H9 (cell line): Measurements from ENCODE around the gene C16orf95. TPM values are rescaled to one million over a fixed set of nuclear protein-coding genes. Genes with fewer than 3 reads are reported as not detected.
"Not testable (repeated sequence)": the region's sequence is repeated elsewhere in the genome, so short reads cannot be mapped to it uniquely, and the experiment has no call there.

Experiments
- DNase-seq: peaks from one replicate; pipeline ENCODE4 v3.0.0-alpha.2; 2017
- H2AFZ ChIP-seq: one replicate; pipeline ENCODE4 v1.6.1; 2013; ENCODE audit warnings: mild to moderate bottlenecking, low read length, control low read depth, moderate library complexity
- H2AK5ac ChIP-seq: 2 replicates; pipeline ENCODE4 v1.6.1; 2013; ENCODE audit warnings: low read length, control low read depth, mixed read lengths; ENCODE audit not compliant: insufficient read length
- H2BK120ac ChIP-seq: one replicate; pipeline ENCODE4 v1.6.1; 2013; ENCODE audit warnings: low read depth, mild to moderate bottlenecking, low read length, control low read depth, inconsistent platforms; ENCODE audit not compliant: poor library complexity, severe bottlenecking
- H2BK12ac ChIP-seq: 2 replicates; pipeline ENCODE4 v1.6.1; 2013; ENCODE audit warnings: low read length, control low read depth, mixed read lengths, low read depth; ENCODE audit not compliant: insufficient read length
- H2BK15ac ChIP-seq: 2 replicates; pipeline ENCODE4 v1.6.1; 2013; ENCODE audit warnings: low read depth, low read length, control low read depth
- H2BK20ac ChIP-seq: one replicate; pipeline ENCODE4 v1.6.1; 2013; ENCODE audit warnings: low read depth, mild to moderate bottlenecking, low read length, control low read depth, inconsistent platforms; ENCODE audit not compliant: poor library complexity, severe bottlenecking
- H2BK5ac ChIP-seq: 2 replicates; pipeline ENCODE4 v1.6.1; 2013; ENCODE audit warnings: low read length, control low read depth, mixed read lengths; ENCODE audit not compliant: insufficient read length
- H3K14ac ChIP-seq: 2 replicates; pipeline ENCODE4 v1.6.1; 2013; ENCODE audit warnings: low read length, control low read depth; ENCODE audit not compliant: insufficient read depth
- H3K18ac ChIP-seq: 2 replicates; pipeline ENCODE4 v1.6.1; 2013; ENCODE audit warnings: low read depth, mild to moderate bottlenecking, mixed read lengths, low read length, control low read depth; ENCODE audit not compliant: insufficient read length
- H3K23ac ChIP-seq: 2 replicates; pipeline ENCODE4 v1.6.1; 2013; ENCODE audit warnings: low read length, control low read depth, mixed read lengths, low read depth; ENCODE audit not compliant: insufficient read length
- H3K23me2 ChIP-seq: 2 replicates; pipeline ENCODE4 v1.6.1; 2013; ENCODE audit warnings: low read depth, mild to moderate bottlenecking, mixed read lengths, low read length, control low read depth; ENCODE audit not compliant: insufficient read length, poor library complexity, severe bottlenecking
- H3K27ac ChIP-seq: 2 replicates; pipeline ENCODE4 v1.5.1; 2013; ENCODE audit warnings: low read length, control low read depth, mixed read lengths, low read depth; ENCODE audit not compliant: insufficient read length
- H3K27me3 ChIP-seq: 2 replicates; pipeline ENCODE4 v1.6.1; 2013; ENCODE audit warnings: low read length, control low read depth, inconsistent platforms; ENCODE audit not compliant: insufficient read depth
- H3K4ac ChIP-seq: 2 replicates; pipeline ENCODE4 v1.6.1; 2013; ENCODE audit warnings: low read depth, mild to moderate bottlenecking, control low read depth, inconsistent platforms, low read length, moderate library complexity
- H3K4me1 ChIP-seq: 2 replicates; pipeline ENCODE4 v1.6.1; 2013; ENCODE audit warnings: low read length, control low read depth, inconsistent platforms; ENCODE audit not compliant: insufficient read depth
- H3K4me2 ChIP-seq: 2 replicates; pipeline ENCODE4 v1.6.1; 2013; ENCODE audit warnings: low read length, control low read depth, mixed read lengths; ENCODE audit not compliant: insufficient read length, insufficient read depth
- H3K56ac ChIP-seq: 2 replicates; pipeline ENCODE4 v1.6.1; 2013; ENCODE audit warnings: low read depth, mild to moderate bottlenecking, mixed read lengths, low read length, control low read depth; ENCODE audit not compliant: insufficient read length
- H3K79me1 ChIP-seq: 2 replicates; pipeline ENCODE4 v1.6.1; 2013; ENCODE audit warnings: low read depth, mild to moderate bottlenecking, moderate library complexity, low read length, control low read depth, inconsistent platforms; ENCODE audit not compliant: insufficient read depth, poor library complexity, severe bottlenecking
- H3K79me2 ChIP-seq: 2 replicates; pipeline ENCODE4 v1.6.1; 2013; ENCODE audit warnings: low read length, control low read depth, inconsistent platforms; ENCODE audit not compliant: insufficient read depth
- H3K9ac ChIP-seq: 2 replicates; pipeline ENCODE4 v1.6.1; 2013; ENCODE audit warnings: low read length, control low read depth, mixed read lengths; ENCODE audit not compliant: insufficient read length; ENCODE audit errors: extremely low read depth
- H3K9me3 ChIP-seq: one replicate; pipeline ENCODE4 v1.6.1; 2013; ENCODE audit warnings: low read depth, low read length, inconsistent platforms; ENCODE audit not compliant: control insufficient read depth
- H3T11ph ChIP-seq: one replicate; pipeline ENCODE4 v1.6.1; 2013; ENCODE audit warnings: mild to moderate bottlenecking, low read length, control low read depth, inconsistent platforms
- H4K20me1 ChIP-seq: one replicate; pipeline ENCODE4 v1.6.1; 2013; ENCODE audit not compliant: control insufficient read depth, insufficient read length, insufficient read depth
- H4K5ac ChIP-seq: 2 replicates; pipeline ENCODE4 v1.6.1; 2013; ENCODE audit warnings: low read depth, mild to moderate bottlenecking, mixed read lengths, low read length, control low read depth; ENCODE audit not compliant: insufficient read length
- H4K8ac ChIP-seq: replicated peaks from 2 replicates; pipeline ENCODE4 v1.6.1; 2013; ENCODE audit warnings: low read length, control low read depth, mixed read lengths, low read depth; ENCODE audit not compliant: insufficient read length
- H4K91ac ChIP-seq: 2 replicates; pipeline ENCODE4 v1.6.1; 2013; ENCODE audit warnings: low read depth, mild to moderate bottlenecking, moderate library complexity, mixed read lengths, low read length, control low read depth; ENCODE audit not compliant: insufficient read length
- H3K27ac Mint-ChIP-seq, 3 experiments: 2 replicates in 2 of 3; 3 replicates in 1 of 3; pipeline ENCODE4 v1.8.0; 2020 to 2021; ENCODE audit warnings: mixed read lengths in 3 of 3, mild to moderate bottlenecking in 1 of 3, moderate library complexity in 1 of 3
- H3K27me3 Mint-ChIP-seq: 2 replicates; pipeline ENCODE4 v1.8.0; 2021; ENCODE audit warnings: low read depth, mild to moderate bottlenecking, moderate library complexity, mixed read lengths
- H3K36me3 Mint-ChIP-seq, 3 experiments: 2 replicates in 2 of 3; 3 replicates in 1 of 3; pipeline ENCODE4 v1.8.0; 2020 to 2021; ENCODE audit warnings: low read depth in 3 of 3, mixed read lengths in 3 of 3; ENCODE audit not compliant: insufficient read depth in 1 of 3
- H3K4me1 Mint-ChIP-seq, 2 experiments: 2 replicates each; pipeline ENCODE4 v1.8.0; 2020; ENCODE audit warnings: mixed read lengths in 2 of 2
- H3K4me3 Mint-ChIP-seq, 2 experiments: 2 replicates in 1 of 2; 3 replicates in 1 of 2; pipeline ENCODE4 v1.8.0; 2020 to 2021; ENCODE audit warnings: mild to moderate bottlenecking in 2 of 2, mixed read lengths in 2 of 2, moderate library complexity in 1 of 2
- H3K9me3 Mint-ChIP-seq, 2 experiments: 2 replicates in 1 of 2; 3 replicates in 1 of 2; pipeline ENCODE4 v1.8.0; 2020; ENCODE audit warnings: mild to moderate bottlenecking in 2 of 2, mixed read lengths in 2 of 2, moderate library complexity in 1 of 2
- WGBS: extraction: QIAGEN DNeasy Blood & Tissue Kit; methylation state at CpG from one replicate; pipeline ENCODE4 v1.1.7; 2013; ENCODE audit warnings: missing lambda C conversion rate, low lambda C conversion rate, mixed read lengths; ENCODE audit not compliant: insufficient read length; ENCODE audit errors: extremely low coverage; 5-methylcytosine and 5-hydroxymethylcytosine counted together
- total RNA-seq: library from RNA; stranded (reverse); gene quantifications from 2 replicates; pipeline ENCODE4 v1.2.1, GENCODE V29; 2021
- TF ChIP-seq, protein P1 (sequence below): fragments of 200-600 bp; sonication (generic); conservative IDR thresholded peaks from 3 replicates; pipeline ENCODE4 v1.8.0; 2021; ENCODE audit warnings: antibody characterized with exemption, mild to moderate bottlenecking

The C16orf95 gene
- total RNA-seq, 1 experiment from 2014 or later: 5.6 TPM

DNA sequence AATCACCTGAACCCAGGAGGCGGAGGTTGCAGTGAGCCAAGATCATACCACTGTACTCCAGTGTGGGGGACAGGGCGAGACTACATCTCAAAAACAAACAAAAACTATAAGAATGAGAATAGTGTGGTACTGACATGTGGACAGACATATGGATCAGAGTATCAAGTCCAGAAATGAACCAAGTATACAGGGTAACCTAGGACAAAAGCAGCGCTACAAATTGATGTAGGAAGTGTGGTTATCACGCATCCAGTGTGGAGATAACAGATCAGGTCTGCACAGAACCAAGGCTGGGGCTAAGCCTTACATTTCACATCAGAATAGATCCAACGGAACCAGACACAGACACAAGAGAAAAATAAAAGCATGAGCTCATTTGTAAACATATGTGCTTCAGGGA is 23.0 kb upstream of the C16orf95 start:
- DNase-seq: no peak
- Histone ChIP-seq H3K4me1 (no peaks in the 10 kb centered on the region; the same call in 1 of the 2 replicates), H3K4me2 (no peak overlapping the region), H3K14ac (no peak overlapping the region), H3K27me3 (no peaks in the 10 kb centered on the region), H3K56ac (no peak overlapping the region), H2BK15ac (no peak overlapping the region), H2BK120ac (no peak overlapping the region), H3K79me2 (no peaks in the 10 kb centered on the region), H3K79me1 (no peaks in the 10 kb centered on the region), H3K4ac (no peak overlapping the region), H2AK5ac (no peak overlapping the region), H3K9ac (no peak overlapping the region), H4K20me1 (no peaks in the 10 kb centered on the region), H3K23me2 (no peaks in the 10 kb centered on the region), H4K91ac (no peak overlapping the region), H2AFZ (no peak overlapping the region), H3K18ac (no peak overlapping the region), H3K27ac (no peak overlapping the region), H4K8ac (no peak overlapping the region), H2BK12ac (no peak overlapping the region), H3K9me3 (no peaks in the 10 kb centered on the region), H2BK20ac (no peak overlapping the region), H4K5ac (no peak overlapping the region), H3T11ph (no peak overlapping the region), H2BK5ac (no peak overlapping the region), H3K23ac (no peak overlapping the region)
- H3K27me3 Mint-ChIP-seq: no peaks in the 10 kb centered on the region
- no peak overlapping the region for H3K4me3 Mint-ChIP-seq
- H3K9me3 Mint-ChIP-seq: no peaks in the 10 kb centered on the region
- H3K36me3 Mint-ChIP-seq: peaks cover 13 to 28% (median 17%) of the 10 kb centered on the region in 3 experiments; a peak in 6 of 7 replicates
- no peak overlapping the region for H3K27ac Mint-ChIP-seq
- TF ChIP-seq, protein P1, sequence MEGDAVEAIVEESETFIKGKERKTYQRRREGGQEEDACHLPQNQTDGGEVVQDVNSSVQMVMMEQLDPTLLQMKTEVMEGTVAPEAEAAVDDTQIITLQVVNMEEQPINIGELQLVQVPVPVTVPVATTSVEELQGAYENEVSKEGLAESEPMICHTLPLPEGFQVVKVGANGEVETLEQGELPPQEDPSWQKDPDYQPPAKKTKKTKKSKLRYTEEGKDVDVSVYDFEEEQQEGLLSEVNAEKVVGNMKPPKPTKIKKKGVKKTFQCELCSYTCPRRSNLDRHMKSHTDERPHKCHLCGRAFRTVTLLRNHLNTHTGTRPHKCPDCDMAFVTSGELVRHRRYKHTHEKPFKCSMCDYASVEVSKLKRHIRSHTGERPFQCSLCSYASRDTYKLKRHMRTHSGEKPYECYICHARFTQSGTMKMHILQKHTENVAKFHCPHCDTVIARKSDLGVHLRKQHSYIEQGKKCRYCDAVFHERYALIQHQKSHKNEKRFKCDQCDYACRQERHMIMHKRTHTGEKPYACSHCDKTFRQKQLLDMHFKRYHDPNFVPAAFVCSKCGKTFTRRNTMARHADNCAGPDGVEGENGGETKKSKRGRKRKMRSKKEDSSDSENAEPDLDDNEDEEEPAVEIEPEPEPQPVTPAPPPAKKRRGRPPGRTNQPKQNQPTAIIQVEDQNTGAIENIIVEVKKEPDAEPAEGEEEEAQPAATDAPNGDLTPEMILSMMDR: no peak
- peaks cover 2 to 21% of the 10 kb centered on the region in 2 experiments; a peak in 2 of 4 replicates for H3K4me1 Mint-ChIP-seq
- no CpG with 5 or more reads among the region's 5 CpGs for WGBS

DNA sequence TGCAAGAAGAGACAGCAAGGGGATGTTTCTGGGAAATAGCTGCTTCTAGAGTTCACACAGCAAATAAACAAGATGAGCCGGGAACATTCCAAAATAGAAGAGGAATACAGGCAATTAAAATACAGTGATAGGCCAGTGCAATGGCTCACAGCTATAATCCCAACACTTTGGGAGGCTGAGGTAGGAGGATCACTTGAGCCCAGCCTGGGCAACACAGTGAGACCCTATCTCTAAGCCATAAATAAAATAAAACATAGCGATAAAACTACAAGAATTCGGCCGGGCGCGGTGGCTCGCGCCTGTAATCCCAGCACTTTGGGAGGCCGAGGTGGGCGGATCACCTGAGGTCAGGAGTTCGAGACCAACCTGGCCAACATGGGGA is 22.5 kb upstream of the C16orf95 start:
- H3K23ac ChIP-seq, H3K4me1 ChIP-seq, H3K14ac ChIP-seq, H2BK120ac ChIP-seq, H3K27me3 ChIP-seq, H2BK5ac ChIP-seq, H3K27ac ChIP-seq, H3K79me1 ChIP-seq, H2AFZ ChIP-seq, H3K23me2 ChIP-seq, H3T11ph ChIP-seq, H2BK12ac ChIP-seq, H4K5ac ChIP-seq, H2AK5ac ChIP-seq, H3K18ac ChIP-seq, H3K27me3 Mint-ChIP-seq, H2BK20ac ChIP-seq, H3K79me2 ChIP-seq, H3K4me3 Mint-ChIP-seq, H3K9ac ChIP-seq, H2BK15ac ChIP-seq, H4K91ac ChIP-seq, H4K8ac ChIP-seq, H3K56ac ChIP-seq, H3K27ac Mint-ChIP-seq, H3K4ac ChIP-seq, H4K20me1 ChIP-seq, H3K4me2 ChIP-seq, H3K9me3 ChIP-seq, H3K9me3 Mint-ChIP-seq, DNase-seq: not testable (repeated sequence)
- no CpG with 5 or more reads among the region's 11 CpGs for WGBS
- peaks cover 13 to 28% (median 19%) of the 10 kb centered on the region in 3 experiments; a peak in 6 of 7 replicates for H3K36me3 Mint-ChIP-seq
- H3K4me1 Mint-ChIP-seq: peaks cover 0 to 18% of the 10 kb centered on the region in 2 experiments; a peak in 2 of 4 replicates
